ENCODE measurements around the gene KRT81. TPM values are rescaled to one million over a fixed set of nuclear protein-coding genes. Genes with fewer than 3 reads are reported as not detected.

Gene KRT81
- total RNA-seq, 4 donors from 2014 or later: not detected

DNA sequence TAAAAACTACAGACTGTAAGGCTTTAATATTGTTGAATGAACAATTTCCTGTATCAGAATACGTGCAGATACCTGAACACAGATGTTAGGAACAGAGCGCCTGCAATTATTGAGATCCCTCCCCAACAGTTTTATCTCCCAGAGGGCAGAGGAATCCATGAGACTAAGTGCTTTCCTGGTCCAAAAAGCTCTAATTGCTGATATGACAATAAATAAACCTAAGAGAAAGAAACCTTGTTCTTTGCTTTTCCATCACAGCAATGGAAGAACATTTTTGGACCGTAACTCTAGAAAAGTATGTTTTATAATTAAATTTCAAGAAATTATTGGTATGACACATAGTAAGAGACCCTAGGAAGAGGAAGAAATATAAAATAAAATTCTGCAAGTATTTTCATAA is 42.9 kb upstream of the KRT81 start:
- intact Hi-C loops (cut with DNase I; ENCODE audit: low total_unique reads): no loop called here
- TF ChIP-seq POLR2A (IDR thresholded peaks at IDR 0.05): no peak
- TF ChIP-seq, protein P1, sequence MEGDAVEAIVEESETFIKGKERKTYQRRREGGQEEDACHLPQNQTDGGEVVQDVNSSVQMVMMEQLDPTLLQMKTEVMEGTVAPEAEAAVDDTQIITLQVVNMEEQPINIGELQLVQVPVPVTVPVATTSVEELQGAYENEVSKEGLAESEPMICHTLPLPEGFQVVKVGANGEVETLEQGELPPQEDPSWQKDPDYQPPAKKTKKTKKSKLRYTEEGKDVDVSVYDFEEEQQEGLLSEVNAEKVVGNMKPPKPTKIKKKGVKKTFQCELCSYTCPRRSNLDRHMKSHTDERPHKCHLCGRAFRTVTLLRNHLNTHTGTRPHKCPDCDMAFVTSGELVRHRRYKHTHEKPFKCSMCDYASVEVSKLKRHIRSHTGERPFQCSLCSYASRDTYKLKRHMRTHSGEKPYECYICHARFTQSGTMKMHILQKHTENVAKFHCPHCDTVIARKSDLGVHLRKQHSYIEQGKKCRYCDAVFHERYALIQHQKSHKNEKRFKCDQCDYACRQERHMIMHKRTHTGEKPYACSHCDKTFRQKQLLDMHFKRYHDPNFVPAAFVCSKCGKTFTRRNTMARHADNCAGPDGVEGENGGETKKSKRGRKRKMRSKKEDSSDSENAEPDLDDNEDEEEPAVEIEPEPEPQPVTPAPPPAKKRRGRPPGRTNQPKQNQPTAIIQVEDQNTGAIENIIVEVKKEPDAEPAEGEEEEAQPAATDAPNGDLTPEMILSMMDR (IDR thresholded peaks at IDR 0.05 in 4 of 5, conservative IDR thresholded peaks at IDR 0.05 in 1 of 5): no peak
- no peaks in the 10 kb centered on the region for H3K4me1 ChIP-seq
- no peak overlapping the region for H3K4me3 ChIP-seq
- peaks cover 0 to 9% (median 3%) of the 10 kb centered on the region in 3 donors for H3K27me3 ChIP-seq
- DNase-seq (no peak), ATAC-seq (no peak)
- H3K9me3 ChIP-seq: peaks cover 0 to 8% (median 3%) of the 10 kb centered on the region in 3 donors
- in situ Hi-C loops (cut with MboI; ENCODE audit: low sequenced_read_pairs in 4 of 4): no loop called here
- H3K27ac ChIP-seq: no peak overlapping the region
- no peaks in the 10 kb centered on the region for H3K36me3 ChIP-seq

DNA sequence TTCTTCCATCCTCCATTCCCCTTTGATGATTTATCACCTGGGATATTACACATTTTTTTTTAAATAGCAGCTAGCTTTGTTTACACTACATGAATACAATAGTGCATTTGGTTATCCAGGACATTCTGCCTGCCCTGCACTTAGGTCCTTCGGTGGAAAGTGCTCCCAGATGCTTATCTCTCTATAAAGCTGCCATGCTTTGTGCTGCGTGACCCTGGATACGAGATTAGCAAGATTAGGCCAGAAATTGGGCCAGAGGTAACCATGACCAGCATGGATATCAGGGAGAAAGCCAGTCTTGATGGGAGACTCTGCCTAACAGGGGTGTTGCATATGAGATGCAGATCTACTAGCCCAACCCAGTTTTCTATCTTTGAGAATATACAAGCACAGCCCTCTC is 42.0 kb upstream of the KRT81 start:
- peaks cover 0 to 9% (median 3%) of the 10 kb centered on the region in 3 donors for H3K27me3 ChIP-seq
- intact Hi-C loops (cut with DNase I; ENCODE audit: low total_unique reads): no loop called here
- in situ Hi-C loops (cut with MboI; ENCODE audit: low sequenced_read_pairs in 4 of 4): no loop called here
- H3K4me3 ChIP-seq: no peak overlapping the region
- H3K27ac ChIP-seq: no peak overlapping the region
- H3K4me1 ChIP-seq: no peaks in the 10 kb centered on the region
- ATAC-seq (no peak), DNase-seq (no peak)
- no peaks in the 10 kb centered on the region for H3K36me3 ChIP-seq
- TF ChIP-seq, protein P1 (IDR thresholded peaks at IDR 0.05 in 4 of 5, conservative IDR thresholded peaks at IDR 0.05 in 1 of 5): no peak
- TF ChIP-seq POLR2A (IDR thresholded peaks at IDR 0.05): no peak
- peaks cover 0 to 8% (median 3%) of the 10 kb centered on the region in 3 donors for H3K9me3 ChIP-seq

DNA sequence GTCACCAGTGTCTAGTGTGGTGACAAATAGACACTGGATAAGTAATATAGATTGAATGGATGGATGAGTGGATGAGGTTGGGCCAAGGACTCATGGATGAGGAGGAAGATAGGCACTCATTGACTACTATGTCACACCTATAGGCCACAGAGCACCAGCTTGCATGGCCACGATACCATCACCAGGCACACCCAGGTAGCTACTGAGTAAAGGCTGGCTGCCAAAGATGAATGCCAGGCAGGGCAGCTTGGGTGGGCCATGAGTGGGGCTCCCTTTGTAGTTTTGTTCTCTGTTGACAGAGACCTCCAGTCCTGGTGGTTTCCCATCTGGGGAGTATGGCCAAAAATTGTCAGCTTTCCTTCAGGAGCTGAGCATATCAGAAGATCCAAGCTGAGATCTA is 41.0 kb upstream of the KRT81 start:
- Histone ChIP-seq H3K9me3 (peaks cover 0 to 6% (median 3%) of the 10 kb centered on the region in 3 donors), H3K4me3 (no peak overlapping the region), H3K27ac (no peak overlapping the region), H3K27me3 (peaks cover 0 to 9% (median 3%) of the 10 kb centered on the region in 3 donors), H3K4me1 (no peaks in the 10 kb centered on the region), H3K36me3 (no peaks in the 10 kb centered on the region)
- no peak for DNase-seq
- no peak for TF ChIP-seq POLR2A (IDR thresholded peaks at IDR 0.05)
- TF ChIP-seq, protein P1 (IDR thresholded peaks at IDR 0.05 in 4 of 5, conservative IDR thresholded peaks at IDR 0.05 in 1 of 5): no peak
- in situ Hi-C loops (cut with MboI; ENCODE audit: low sequenced_read_pairs in 4 of 4): no loop called here
- intact Hi-C loops (cut with DNase I; ENCODE audit: low total_unique reads): no loop called here
- ATAC-seq: no peak

DNA sequence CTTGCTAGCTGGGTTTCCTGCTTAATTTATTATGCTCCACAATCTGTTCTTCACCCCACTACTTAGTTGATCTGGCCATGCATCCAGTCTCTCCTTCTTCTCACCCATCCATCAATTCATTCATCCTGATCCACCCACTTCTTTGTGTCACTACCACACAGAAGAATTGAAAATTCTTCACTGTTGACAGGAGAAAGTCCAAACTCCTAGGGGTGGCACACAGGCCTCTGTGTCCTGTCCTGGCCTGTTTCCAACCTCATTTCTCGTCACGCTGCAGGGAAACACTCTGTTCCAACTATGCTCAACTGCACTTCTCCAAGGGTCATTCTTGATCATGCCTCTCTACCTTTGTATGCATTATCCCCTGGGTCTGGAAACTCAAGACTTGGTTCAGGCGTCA is 40.5 kb upstream of the KRT81 start:
- intact Hi-C loops (cut with DNase I; ENCODE audit: low total_unique reads): no loop called here
- in situ Hi-C loops (cut with MboI; ENCODE audit: low sequenced_read_pairs in 4 of 4): no loop called here
- H3K27ac ChIP-seq: no peak overlapping the region
- no peaks in the 10 kb centered on the region for H3K4me1 ChIP-seq
- H3K27me3 ChIP-seq: peaks cover 0 to 4% (median under 1%) of the 10 kb centered on the region in 3 donors
- H3K36me3 ChIP-seq: no peaks in the 10 kb centered on the region
- H3K9me3 ChIP-seq: peaks cover 0 to 3% (median under 1%) of the 10 kb centered on the region in 3 donors
- no peak overlapping the region for H3K4me3 ChIP-seq
- TF ChIP-seq, protein P1 (IDR thresholded peaks at IDR 0.05 in 4 of 5, conservative IDR thresholded peaks at IDR 0.05 in 1 of 5): no peak
- no peak for TF ChIP-seq POLR2A (IDR thresholded peaks at IDR 0.05)
- ATAC-seq (no peak), DNase-seq (no peak)

DNA sequence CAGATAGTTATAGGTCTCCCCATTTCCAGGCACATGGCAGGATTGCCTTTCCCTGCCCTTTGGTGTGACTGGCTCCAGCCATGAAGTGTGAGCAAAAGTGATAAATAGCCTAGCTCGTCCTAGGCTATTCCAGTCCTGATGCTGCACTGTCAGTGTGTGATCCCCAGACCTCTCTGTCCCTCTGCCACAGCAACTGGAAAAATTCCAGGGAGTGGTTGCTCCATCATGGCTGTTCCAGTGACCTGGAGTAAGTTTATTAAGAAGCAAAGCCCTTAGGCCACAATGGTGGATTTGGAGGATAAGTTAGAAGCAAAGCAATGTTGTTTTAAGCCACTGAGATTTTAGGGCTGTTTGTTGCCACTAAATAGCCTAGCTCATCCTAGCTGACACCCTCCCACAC is 39.7 kb upstream of the KRT81 start:
- ATAC-seq: no peak
- no peak for TF ChIP-seq POLR2A (IDR thresholded peaks at IDR 0.05)
- TF ChIP-seq, protein P1 (IDR thresholded peaks at IDR 0.05 in 4 of 5, conservative IDR thresholded peaks at IDR 0.05 in 1 of 5): no peak
- Histone ChIP-seq H3K27me3 (peaks cover 0 to 4% (median 0%) of the 10 kb centered on the region in 3 donors), H3K4me3 (no peak overlapping the region), H3K27ac (no peak overlapping the region), H3K36me3 (no peaks in the 10 kb centered on the region), H3K4me1 (no peaks in the 10 kb centered on the region), H3K9me3 (peaks cover 0 to 3% (median 0%) of the 10 kb centered on the region in 3 donors)
- in situ Hi-C loops (cut with MboI; ENCODE audit: low sequenced_read_pairs in 4 of 4): no loop called here
- intact Hi-C loops (cut with DNase I; ENCODE audit: low total_unique reads): no loop called here
- DNase-seq: no peak
